Pancreas (tissue), 10 donors: ENCODE data around the gene B4GALNT4. TPM values are rescaled to one million over a fixed set of nuclear protein-coding genes. Genes with fewer than 3 reads are reported as not detected.
"Not testable (repeated sequence)": the region's sequence is repeated elsewhere in the genome, so short reads cannot be mapped to it uniquely, and the experiment has no call there.

Experiments used
- ATAC-seq, 4 donors: fragments of 200-7000 bp; cut with Tn5 transposase; one replicate each; pipeline versions ENCODE4 v1.8.0 to v1.9.1; 2020; ENCODE audit warnings: mild to moderate bottlenecking in 4 of 4, moderate library complexity in 4 of 4
- DNase-seq, 6 donors: peaks; one replicate each; pipeline ENCODE4 v3.0.0-alpha.2; 2020
- FAIRE-seq: peaks from 2 replicates; lab custom pipeline; 2012; peaks lifted over from hg19 to GRCh38; lab: Jason Lieb, UNC
- H3K27ac ChIP-seq, 4 donors: fragments of 200-600 bp; sonication (generic); 1 replicate in 3 of 4; 2 replicates in 1 of 4; pipeline versions ENCODE4 v1.5.0 to v1.8.0; 2020
- H3K27me3 ChIP-seq, 4 donors: fragments of 200-600 bp; one replicate each; pipeline ENCODE4 v1.8.0; 2021
- H3K36me3 ChIP-seq, 3 donors: fragments of 200-600 bp; sonication (generic) in 1 of 3; one replicate each; pipeline versions ENCODE4 v1.5.0 to v1.8.0; 2020 to 2021
- H3K4me1 ChIP-seq, 3 donors: fragments of 200-600 bp; one replicate each; pipeline ENCODE4 v1.8.0; 2021
- H3K4me3 ChIP-seq, 4 donors: fragments of 200-600 bp; sonication (generic) in 2 of 4; one replicate each; pipeline versions ENCODE4 v1.5.0 to v1.8.0; 2020 to 2021
- H3K9me3 ChIP-seq, 4 donors: fragments of 200-600 bp; one replicate each; pipeline ENCODE4 v1.8.0; 2021
- CTCF ChIP-seq, 4 donors: fragments of 200-600 bp; sonication (generic) in 3 of 4; IDR thresholded peaks; one replicate each; pipeline versions ENCODE4 v1.5.0 to v1.8.0; 2021; ENCODE audit warnings: antibody characterized with exemption in 4 of 4
- WGBS, 2 donors: extraction: QIAGEN DNeasy Blood & Tissue Kit; methylation state at CpG; one replicate each; pipeline ENCODE4 v1.1.7; 2013; 5-methylcytosine and 5-hydroxymethylcytosine counted together
- intact Hi-C, 3 donors: fragments of 100-400 bp; cut with DNase I; formaldehyde crosslinking; loops; one replicate each; pipeline versions ENCODE4 v1.11.1 to v1.14.2; 2022
- polyA plus RNA-seq, 2 donors: library from polyadenylated mRNA; stranded (reverse); fragments of 200-250 nt; gene quantifications; one replicate each; pipeline ENCODE4 v1.2.3, GENCODE V29; 2013
- total RNA-seq, 6 donors: library from RNA; stranded (reverse); fragmentation: NEBNext Ultra II Directional in 4 of 6; extraction: Animal tissue kit (Norgen Biotek cat#: 25700) in 4 of 6; gene quantifications; one replicate each; pipeline versions ENCODE4 v1.2.1 to v1.2.4, GENCODE V29; 2021 to 2023
- donor health status: healthy with polysubstance abuse.
- donor health status: DM: no; HTN: no; CAD: no; lungs with moderate emphysema.
- donor health status: DM: no; HTN: no; CAD: no.
- donor health status: control.
- donor health status: control.
- donor health status: Bipolar disorder and iron deficiency.
- donor health status: DM: yes; HTN: yes; CAD: no.
- donor health status: DM: no; HTN: no; CAD: no.
- donor health status: DM: no; HTN: no; CAD: no.
- donor health status: DM: yes; HTN: yes; CAD: no.

Gene B4GALNT4
- total RNA-seq: 1 to 10 TPM in 5 of 6 donors, under 1 TPM in 1; 0.95 to 4.8 (median 1.8) TPM
- polyA plus RNA-seq: 10 to 100 TPM in 1 of 2 donors, 1 to 10 TPM in 1; 6.8 to 25.9 TPM

- Histone ChIP-seq H3K27ac (no peak within 1 kb of the TSS), H3K4me3 (peak within 1 kb of the TSS in 2 of 4 donors; percentile 17 to 18), H3K27me3 (peaks cover 0 to 15% (median 0%) of the 10 kb centered on the region in 4 donors), H3K36me3 (no peaks in the 10 kb centered on the region), H3K4me1 (peaks cover 0 to 4% (median 0%) of the 10 kb centered on the region in 3 donors), H3K9me3 (no peaks in the 10 kb centered on the region)
- no peak for TF ChIP-seq CTCF (IDR thresholded peaks at IDR 0.05)
- peak in 2 of 6 donors; percentile 46 to 54 for DNase-seq
- WGBS, 2 donors: 1 to 2% methylated on average over 16 to 106 of the region's 118 CpGs
- peak in 3 of 4 donors; percentile 27 to 45 (median 34) for ATAC-seq
- FAIRE-seq: no peak
- intact Hi-C loops: no loop called here
These were observed at the start of gene B4GALNT4 for GRCh38 chr11:369336-370018. TSS of gene B4GALNT4 (plus strand) at chr11:369499. CDS start at chr11:369804, 305 bp downstream.

- intact Hi-C loops, H3K36me3 ChIP-seq, H3K27me3 ChIP-seq, H3K4me1 ChIP-seq, FAIRE-seq, H3K9me3 ChIP-seq: not testable (repeated sequence)
- H3K27ac ChIP-seq: peak overlapping the region; percentile 58 to 98 (median 78)
- ATAC-seq: peak in 3 of 4 donors; percentile 0 to 4 (median 4)
- peak in 2 of 6 donors; percentile 15 to 48 for DNase-seq
- H3K4me3 ChIP-seq: peak overlapping the region; percentile 15 to 78 (median 52)
- WGBS, 2 donors: 19 to 30% methylated on average over 5 to 8 of the region's 10 CpGs
These were observed 49.4 kb upstream of the B4GALNT4 start for GRCh38 chr11:319888-320273.

- intact Hi-C loops: no loop called here
- ATAC-seq (no peak), DNase-seq (no peak), FAIRE-seq (no peak)
- no peak overlapping the region for H3K4me3 ChIP-seq
- no peaks in the 10 kb centered on the region for H3K9me3 ChIP-seq
- H3K36me3 ChIP-seq: no peaks in the 10 kb centered on the region
- H3K27ac ChIP-seq: no peak overlapping the region
- 67 to 70% methylated on average over 11 of the region's 11 CpGs for WGBS, 2 donors
- no peaks in the 10 kb centered on the region for H3K27me3 ChIP-seq
- TF ChIP-seq CTCF (IDR thresholded peaks at IDR 0.05): no peak
- H3K4me1 ChIP-seq: peaks cover 0 to 15% (median 7%) of the 10 kb centered on the region in 3 donors
These were observed 45.1 kb upstream of the B4GALNT4 start for GRCh38 chr11:324156-324555.

GRCh38 chr11:324593-325517 lies 44.4 kb upstream of the B4GALNT4 start:
- H3K27me3 ChIP-seq, FAIRE-seq, H3K36me3 ChIP-seq, H3K4me3 ChIP-seq, H3K9me3 ChIP-seq, ATAC-seq, intact Hi-C loops, DNase-seq: not testable (repeated sequence)
- Histone ChIP-seq H3K4me1 (peaks cover 0 to 15% (median 7%) of the 10 kb centered on the region in 3 donors), H3K27ac (peak overlapping the region in 1 of 4 donors; percentile 33)
- 54 to 63% methylated on average over 27 to 28 of the region's 34 CpGs for WGBS, 2 donors

- no peaks in the 10 kb centered on the region for H3K27me3 ChIP-seq
- peaks cover 0 to 15% (median 7%) of the 10 kb centered on the region in 3 donors for H3K4me1 ChIP-seq
- no peaks in the 10 kb centered on the region for H3K9me3 ChIP-seq
- H3K4me3 ChIP-seq: no peak overlapping the region
- H3K27ac ChIP-seq: peak overlapping the region in 3 of 4 donors; percentile 62 to 80 (median 79)
- no peak for FAIRE-seq
- intact Hi-C loops: no loop called here
- WGBS, 2 donors: 70 to 80% methylated on average over 30 of the region's 30 CpGs
- DNase-seq: no peak
- TF ChIP-seq CTCF (IDR thresholded peaks at IDR 0.05): no peak
- no peak for ATAC-seq
- H3K36me3 ChIP-seq: no peaks in the 10 kb centered on the region
These were observed 43.3 kb upstream of the B4GALNT4 start for GRCh38 chr11:325796-326591.
